ENCODE data around the gene NBPF1. TPM values are rescaled to one million over a fixed set of nuclear protein-coding genes. Genes with fewer than 3 reads are reported as not detected.
A peak's percentile ranks its signal among the peaks of the same experiment; 100 is the strongest.
"Not testable (repeated sequence)": the region's sequence is repeated elsewhere in the genome, so short reads cannot be mapped to it uniquely, and the experiment has no call there.

The NBPF1 gene
- total RNA-seq, 1 experiment from 2014 or later, result 16.1 TPM

GRCh38 chr1:16514107-16515055, 99.0 kb downstream of the NBPF1 start, which contains the start of gene RNU1-1:
RNU1-1 (minus strand) TSS chr1:16514285.
- in situ Hi-C loops (cut with HindIII; ENCODE audit: low pct_unique_long_range_greater_than_20kb, low sequenced_read_pairs), result not testable (repeated sequence)
- peak; percentile 66 for DNase-seq (ENCODE audit: low read depth, low spot score)

DNA sequence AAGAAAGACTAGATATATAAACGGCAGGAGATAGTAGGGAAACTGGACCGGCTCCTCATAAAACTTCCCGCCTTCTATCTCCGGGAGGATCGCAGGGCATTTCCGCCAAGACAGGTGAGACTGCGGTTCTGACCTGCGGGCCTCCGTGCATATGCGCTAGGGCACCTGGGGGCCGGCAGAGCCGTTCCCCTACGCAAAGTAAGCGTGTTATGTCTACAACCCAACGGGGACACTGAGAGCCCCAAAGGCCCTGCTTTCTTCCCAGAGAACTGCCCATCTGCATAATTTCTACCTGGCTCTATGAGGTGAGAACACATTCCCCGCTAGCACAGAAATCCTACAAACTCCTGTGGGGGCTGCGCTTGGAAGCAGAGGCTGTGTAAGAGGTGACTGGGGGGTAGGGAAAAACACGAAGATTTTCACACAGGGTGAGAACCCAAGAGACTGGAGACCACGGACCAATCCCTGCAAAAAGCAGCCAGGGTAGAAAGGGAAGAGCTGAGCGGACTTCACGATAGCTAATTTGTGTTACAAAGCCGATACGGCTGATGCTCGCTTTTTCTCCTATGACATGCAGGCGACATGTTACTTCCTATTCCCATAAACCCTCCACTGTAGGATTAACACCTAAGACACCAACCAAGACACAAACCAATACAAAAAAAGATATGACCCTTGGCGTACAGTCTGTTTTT, 99.8 kb downstream of the NBPF1 start:
- peak; percentile 89 for DNase-seq (ENCODE audit: low read depth, low spot score)
- in situ Hi-C loops (cut with HindIII; ENCODE audit: low pct_unique_long_range_greater_than_20kb, low sequenced_read_pairs), result not testable (repeated sequence)

GRCh38 chr1:16512624-16513411, 100.5 kb downstream of the NBPF1 start:
- in situ Hi-C loops (cut with HindIII; ENCODE audit: low pct_unique_long_range_greater_than_20kb, low sequenced_read_pairs); DNase-seq (ENCODE audit: low read depth, low spot score): not testable (repeated sequence)

Small RNA genes within 50 kb of the gene (small RNA-seq; reads per million reads assigned to genes)
- gene RNU1-1 (0.02 to 0.05 reads per million in 2 experiments), gene RNU1-6P (0 reads per million in 2 experiments)

Other genes starting within 250 kb of the NBPF1 start
- 79.2 and 89.6 TPM in 2 replicates for gene SZRD1, start 246.3 kb downstream of the NBPF1 start, total RNA-seq (2014; rRNA removed; shearing (Covaris generic))
- 0.08 TPM in 1 of 2 replicates, not detected in the other for gene SPATA21, start 176.1 kb downstream of the NBPF1 start, total RNA-seq (2014; rRNA removed; shearing (Covaris generic))
- 36.2 and 40.7 TPM in 2 replicates for gene NECAP2, start 172.8 kb downstream of the NBPF1 start, total RNA-seq (2014; rRNA removed; shearing (Covaris generic))
- under 0.01 TPM in 1 of 2 replicates, not detected in the other for gene RNU1-1, start 99.3 kb downstream of the NBPF1 start, total RNA-seq (2014; rRNA removed; shearing (Covaris generic))
- gene RNU1-3, start 53.4 kb upstream of the NBPF1 start, total RNA-seq (2014; rRNA removed; shearing (Covaris generic)), result under 0.01 TPM in 1 of 2 replicates, not detected in the other
- gene RNU1-4, start 127.0 kb upstream of the NBPF1 start, total RNA-seq (2014; rRNA removed; shearing (Covaris generic)), result under 0.01 TPM in 1 of 2 replicates, not detected in the other